ENCODE data around the gene CYP2E1.
"Not testable (repeated sequence)": the region's sequence is repeated elsewhere in the genome, so short reads cannot be mapped to it uniquely, and the experiment has no call there.

Gene CYP2E1

DNA sequence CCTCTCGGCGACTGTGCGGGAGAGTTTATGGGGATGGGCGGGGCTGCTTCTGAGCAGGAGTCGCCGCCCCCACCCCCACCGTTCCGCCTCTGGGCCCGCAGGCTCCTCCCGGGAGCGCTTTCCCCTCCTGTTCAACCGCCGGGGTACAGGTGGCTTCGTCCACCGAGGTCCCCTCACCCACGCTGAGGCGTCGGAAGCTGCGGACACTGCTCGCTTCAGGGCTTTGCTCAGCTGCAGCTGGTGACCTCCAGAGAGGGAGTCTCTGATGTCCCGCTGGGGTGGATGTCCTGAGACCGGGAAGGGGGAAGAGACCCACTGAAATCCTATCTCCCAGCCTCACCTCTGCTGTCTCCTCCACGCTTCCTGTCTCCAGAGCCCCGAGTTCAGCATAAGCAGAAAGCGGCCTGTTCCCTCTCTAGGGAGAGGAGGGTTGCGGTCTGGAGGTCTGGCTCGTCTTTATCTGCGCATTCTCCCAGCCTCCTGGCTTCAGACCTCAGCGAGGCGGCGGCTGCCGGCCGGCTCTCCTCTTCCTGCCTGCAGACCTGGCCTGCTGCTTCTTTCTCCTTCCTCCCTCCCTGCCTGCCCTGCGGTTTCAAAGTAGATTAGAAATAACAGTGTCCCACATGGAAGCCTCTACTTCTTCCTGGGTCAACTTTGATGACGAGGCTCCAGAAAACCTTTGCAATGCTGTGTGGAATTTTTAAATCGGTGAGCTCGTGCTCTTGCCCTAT is 1.8 kb downstream of the CYP2E1 start:
- H3K4me3 ChIP-seq (ENCODE audit: extremely low read depth, insufficient read depth, low read length, poor library complexity, severe bottlenecking) = no peak overlapping the region
- H3K4me1 ChIP-seq (ENCODE audit: control insufficient read depth, insufficient read depth, low read length, poor library complexity, severe bottlenecking) = no peaks in the 10 kb centered on the region
- H3K9me3 ChIP-seq (ENCODE audit: control insufficient read depth, low read length) = peaks cover 46% of the 10 kb centered on the region
- H3K36me3 ChIP-seq (ENCODE audit: control insufficient read depth, insufficient read depth, low read length) = no peaks in the 10 kb centered on the region
- no peak overlapping the region for H3K27ac ChIP-seq (ENCODE audit: low read depth, low read length, severe bottlenecking)
- WGBS, 2 experiments (ENCODE audit: insufficient coverage in 2 of 2) = 84 to 89% methylated on average over 26 to 29 of the region's 37 CpGs

GRCh38 chr10:133529576-133529946 is 2.4 kb downstream of the CYP2E1 start:
- Histone ChIP-seq H3K4me3 (ENCODE audit: extremely low read depth, insufficient read depth, low read length, poor library complexity, severe bottlenecking) (no peak overlapping the region), H3K4me1 (ENCODE audit: control insufficient read depth, insufficient read depth, low read length, poor library complexity, severe bottlenecking) (no peaks in the 10 kb centered on the region), H3K36me3 (ENCODE audit: control insufficient read depth, insufficient read depth, low read length) (no peaks in the 10 kb centered on the region), H3K27ac (ENCODE audit: low read depth, low read length, severe bottlenecking) (no peak overlapping the region), H3K9me3 (ENCODE audit: control insufficient read depth, low read length) (peaks cover 51% of the 10 kb centered on the region)
- WGBS, 2 experiments (ENCODE audit: insufficient coverage in 2 of 2) = 87 to 89% methylated on average over 22 to 26 of the region's 26 CpGs

DNA sequence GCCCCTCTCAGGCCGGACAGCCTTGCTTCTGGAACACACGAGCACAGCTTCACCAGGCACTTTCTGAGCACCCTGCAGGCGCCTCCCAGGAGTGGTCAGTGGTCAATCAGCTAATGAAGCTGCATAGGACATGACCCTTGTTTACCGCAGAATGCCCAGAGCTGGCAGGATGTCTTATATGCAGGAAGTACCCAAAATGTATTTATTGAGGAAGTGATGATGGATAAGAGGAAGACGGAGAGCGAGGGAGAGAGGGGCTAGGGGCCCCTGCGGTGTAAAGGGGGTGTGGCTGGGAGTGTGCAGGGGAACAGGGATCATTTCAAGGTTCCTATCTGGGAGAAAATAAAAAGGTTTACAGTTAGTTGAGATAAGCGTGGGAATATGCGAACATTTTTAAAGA is 3.3 kb downstream of the CYP2E1 start:
- Histone ChIP-seq H3K36me3 (ENCODE audit: control insufficient read depth, insufficient read depth, low read length) (no peaks in the 10 kb centered on the region), H3K4me1 (ENCODE audit: control insufficient read depth, insufficient read depth, low read length, poor library complexity, severe bottlenecking) (no peaks in the 10 kb centered on the region), H3K9me3 (ENCODE audit: control insufficient read depth, low read length) (peaks cover 48% of the 10 kb centered on the region), H3K27ac (ENCODE audit: low read depth, low read length, severe bottlenecking) (no peak overlapping the region), H3K4me3 (ENCODE audit: extremely low read depth, insufficient read depth, low read length, poor library complexity, severe bottlenecking) (no peak overlapping the region)
- WGBS, 2 experiments (ENCODE audit: insufficient coverage in 2 of 2) = 64 to 70% methylated on average over 8 to 9 of the region's 9 CpGs

GRCh38 chr10:133532871-133533270 is 5.7 kb downstream of the CYP2E1 start:
- 65 to 69% methylated on average over 7 of the region's 7 CpGs for WGBS, 2 experiments (ENCODE audit: insufficient coverage in 2 of 2)
- Histone ChIP-seq H3K27ac (ENCODE audit: low read depth, low read length, severe bottlenecking) (no peak overlapping the region), H3K4me3 (ENCODE audit: extremely low read depth, insufficient read depth, low read length, poor library complexity, severe bottlenecking) (no peak overlapping the region), H3K36me3 (ENCODE audit: control insufficient read depth, insufficient read depth, low read length) (no peaks in the 10 kb centered on the region), H3K4me1 (ENCODE audit: control insufficient read depth, insufficient read depth, low read length, poor library complexity, severe bottlenecking) (no peaks in the 10 kb centered on the region), H3K9me3 (ENCODE audit: control insufficient read depth, low read length) (peaks cover 41% of the 10 kb centered on the region)

GRCh38 chr10:133534417-133534816 is 7.3 kb downstream of the CYP2E1 start:
- H3K36me3 ChIP-seq (ENCODE audit: control insufficient read depth, insufficient read depth, low read length) = no peaks in the 10 kb centered on the region
- H3K4me1 ChIP-seq (ENCODE audit: control insufficient read depth, insufficient read depth, low read length, poor library complexity, severe bottlenecking) = no peaks in the 10 kb centered on the region
- no peak overlapping the region for H3K4me3 ChIP-seq (ENCODE audit: extremely low read depth, insufficient read depth, low read length, poor library complexity, severe bottlenecking)
- H3K27ac ChIP-seq (ENCODE audit: low read depth, low read length, severe bottlenecking) = no peak overlapping the region
- peaks cover 46% of the 10 kb centered on the region for H3K9me3 ChIP-seq (ENCODE audit: control insufficient read depth, low read length)
- WGBS, 2 experiments (ENCODE audit: insufficient coverage in 2 of 2) = 64% methylated on average over 4 of the region's 7 CpGs; no CpG with 5 or more reads in 1 of the 2 experiments

DNA sequence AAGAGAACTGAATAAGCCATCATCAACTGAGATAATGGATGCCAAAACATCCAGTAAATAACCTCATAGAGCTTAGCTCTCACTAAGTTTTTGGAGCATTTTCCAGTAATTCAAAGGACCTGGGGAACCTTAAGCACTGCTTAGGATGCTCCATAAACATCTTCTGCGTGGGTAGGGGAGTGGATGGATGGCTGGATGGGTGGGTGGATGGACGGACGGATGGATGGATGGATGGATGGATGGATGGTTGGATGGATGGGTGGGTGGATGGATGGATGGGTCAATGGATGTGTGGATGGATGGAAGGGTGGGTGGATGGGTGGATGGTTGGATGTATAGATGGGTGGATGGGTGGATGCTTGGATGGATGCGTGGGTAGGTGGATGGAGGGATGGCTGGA is 9.0 kb downstream of the CYP2E1 start:
- H3K4me1 ChIP-seq (ENCODE audit: control insufficient read depth, insufficient read depth, low read length, poor library complexity, severe bottlenecking) = no peaks in the 10 kb centered on the region
- H3K9me3 ChIP-seq (ENCODE audit: control insufficient read depth, low read length) = peaks cover 44% of the 10 kb centered on the region
- no peak overlapping the region for H3K4me3 ChIP-seq (ENCODE audit: extremely low read depth, insufficient read depth, low read length, poor library complexity, severe bottlenecking)
- no peaks in the 10 kb centered on the region for H3K36me3 ChIP-seq (ENCODE audit: control insufficient read depth, insufficient read depth, low read length)
- 0 to 24% methylated on average over 1 to 3 of the region's 4 CpGs for WGBS, 2 experiments (ENCODE audit: insufficient coverage in 2 of 2)
- no peak overlapping the region for H3K27ac ChIP-seq (ENCODE audit: low read depth, low read length, severe bottlenecking)

- 0 to 73% methylated on average over 2 of the region's 4 CpGs for WGBS, 2 experiments (ENCODE audit: insufficient coverage in 2 of 2)
Measured at GRCh38 chr10:133537546-133538545, 10.7 kb downstream of the CYP2E1 start.

GRCh38 chr10:133541441-133541975 is 14.3 kb downstream of the CYP2E1 start:
- peaks cover 57% of the 10 kb centered on the region for H3K9me3 ChIP-seq (ENCODE audit: control insufficient read depth, low read length)
- H3K36me3 ChIP-seq (ENCODE audit: control insufficient read depth, insufficient read depth, low read length); H3K4me3 ChIP-seq (ENCODE audit: extremely low read depth, insufficient read depth, low read length, poor library complexity, severe bottlenecking); H3K4me1 ChIP-seq (ENCODE audit: control insufficient read depth, insufficient read depth, low read length, poor library complexity, severe bottlenecking); H3K27ac ChIP-seq (ENCODE audit: low read depth, low read length, severe bottlenecking): not testable (repeated sequence)
- WGBS, 2 experiments (ENCODE audit: insufficient coverage in 2 of 2) = 74% methylated on average over 5 of the region's 6 CpGs; no CpG with 5 or more reads in 1 of the 2 experiments

More at GRCh38 chr10:133537546-133538545, 10.7 kb downstream of the CYP2E1 start:
- Histone ChIP-seq H3K36me3 (ENCODE audit: control insufficient read depth, insufficient read depth, low read length) (no peaks in the 10 kb centered on the region), H3K27ac (ENCODE audit: low read depth, low read length, severe bottlenecking) (no peak overlapping the region), H3K9me3 (ENCODE audit: control insufficient read depth, low read length) (peaks cover 34% of the 10 kb centered on the region), H3K4me3 (ENCODE audit: extremely low read depth, insufficient read depth, low read length, poor library complexity, severe bottlenecking) (no peak overlapping the region), H3K4me1 (ENCODE audit: control insufficient read depth, insufficient read depth, low read length, poor library complexity, severe bottlenecking) (no peaks in the 10 kb centered on the region)

DNA sequence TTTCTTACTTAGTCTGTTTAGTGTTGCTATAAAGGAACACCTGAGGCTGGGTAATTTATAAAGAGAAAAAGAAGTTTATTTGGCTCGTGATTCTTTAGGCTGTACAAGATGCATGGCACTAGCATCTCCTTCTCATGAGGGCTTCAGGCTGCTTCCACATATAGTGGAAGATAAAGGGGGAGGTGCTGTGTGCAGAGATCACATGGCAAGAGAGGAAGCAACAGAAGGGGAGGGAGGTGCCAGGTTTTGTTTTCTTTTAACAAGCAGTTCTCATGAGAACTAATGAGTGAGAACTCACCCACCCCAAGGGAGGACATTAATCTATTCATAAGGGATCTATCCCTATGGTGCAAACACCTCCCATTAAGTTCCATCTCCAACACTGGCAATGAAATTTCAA is 17.3 kb downstream of the CYP2E1 start:
- Histone ChIP-seq H3K27ac (ENCODE audit: low read depth, low read length, severe bottlenecking) (no peak overlapping the region), H3K4me1 (ENCODE audit: control insufficient read depth, insufficient read depth, low read length, poor library complexity, severe bottlenecking) (no peaks in the 10 kb centered on the region), H3K36me3 (ENCODE audit: control insufficient read depth, insufficient read depth, low read length) (no peaks in the 10 kb centered on the region), H3K4me3 (ENCODE audit: extremely low read depth, insufficient read depth, low read length, poor library complexity, severe bottlenecking) (no peak overlapping the region), H3K9me3 (ENCODE audit: control insufficient read depth, low read length) (peaks cover 46% of the 10 kb centered on the region)
- 29 to 36% methylated on average over 1 of the region's 1 CpG for WGBS, 2 experiments (ENCODE audit: insufficient coverage in 2 of 2)

- no peak overlapping the region for H3K27ac ChIP-seq (ENCODE audit: low read depth, low read length, severe bottlenecking)
- no peak overlapping the region for H3K4me3 ChIP-seq (ENCODE audit: extremely low read depth, insufficient read depth, low read length, poor library complexity, severe bottlenecking)
- no peaks in the 10 kb centered on the region for H3K4me1 ChIP-seq (ENCODE audit: control insufficient read depth, insufficient read depth, low read length, poor library complexity, severe bottlenecking)
- H3K36me3 ChIP-seq (ENCODE audit: control insufficient read depth, insufficient read depth, low read length) = no peaks in the 10 kb centered on the region
- H3K9me3 ChIP-seq (ENCODE audit: control insufficient read depth, low read length) = peaks cover 65% of the 10 kb centered on the region
- WGBS, 2 experiments (ENCODE audit: insufficient coverage in 2 of 2) = 75% methylated on average over 3 of the region's 4 CpGs
Measured at GRCh38 chr10:133554600-133554999, 27.4 kb downstream of the CYP2E1 start.
